NCI-H2227 (cell line): Measurements from ENCODE around the gene ANKRD12.
"Not testable (repeated sequence)": the region's sequence is repeated elsewhere in the genome, so short reads cannot be mapped to it uniquely, and the experiment has no call there.

ENCODE experiments used
- DNase-seq: peaks from one replicate; lab custom pipeline; 2025; ENCODE audit not compliant: unreplicated experiment; lab: John Stamatoyannopoulos, UW

ANKRD12 gene

DNA sequence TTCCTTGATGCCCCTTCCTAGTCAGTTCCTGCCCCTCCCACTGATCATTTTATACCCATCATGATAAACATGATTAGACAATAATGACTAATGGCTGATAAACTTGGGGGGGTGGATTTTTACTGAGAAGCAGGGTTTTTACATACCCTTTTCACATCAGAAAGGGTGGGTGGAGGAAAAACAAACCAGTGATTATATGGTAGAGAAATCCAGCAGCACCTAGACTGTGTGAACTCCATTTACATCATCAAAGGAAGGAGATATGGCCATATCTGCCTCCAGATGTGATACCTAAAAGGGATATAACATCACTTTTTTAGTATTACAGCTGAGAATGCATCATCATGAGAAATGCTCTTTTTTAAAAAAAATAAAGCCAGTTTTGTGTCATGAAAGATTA lies 89.9 kb downstream of the ANKRD12 start:
- DNase-seq, result no peak

DNA sequence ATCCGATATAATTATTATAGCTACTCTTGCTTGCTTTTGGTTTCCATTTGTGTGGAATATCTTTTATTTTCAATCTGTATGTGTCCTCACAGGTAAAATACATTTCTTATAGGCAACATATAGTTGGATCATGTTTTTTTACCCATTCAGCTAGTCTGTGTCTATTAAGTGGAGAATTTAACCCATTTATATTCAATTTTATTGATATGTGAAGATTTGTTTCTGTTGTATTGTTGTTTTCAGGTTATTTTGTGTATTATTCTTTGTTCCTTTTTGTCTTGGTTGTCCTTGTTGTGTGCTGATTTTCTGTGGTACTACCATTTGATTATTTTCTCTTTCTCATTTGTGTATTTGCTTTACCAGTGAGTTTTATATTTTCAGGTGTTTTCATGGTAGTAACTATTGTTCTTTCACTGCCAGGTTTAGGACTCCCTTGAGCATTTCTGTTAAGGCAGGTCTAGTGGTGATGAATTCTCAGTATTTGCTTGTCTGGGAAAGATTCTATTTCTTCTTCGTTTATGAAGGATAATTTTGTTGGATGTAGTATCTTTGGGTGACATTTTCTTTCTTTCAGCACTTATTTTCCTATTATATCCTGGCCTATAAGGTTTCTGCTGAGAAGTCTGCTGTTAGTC lies 95.4 kb downstream of the ANKRD12 start:
- DNase-seq, result no peak

DNA sequence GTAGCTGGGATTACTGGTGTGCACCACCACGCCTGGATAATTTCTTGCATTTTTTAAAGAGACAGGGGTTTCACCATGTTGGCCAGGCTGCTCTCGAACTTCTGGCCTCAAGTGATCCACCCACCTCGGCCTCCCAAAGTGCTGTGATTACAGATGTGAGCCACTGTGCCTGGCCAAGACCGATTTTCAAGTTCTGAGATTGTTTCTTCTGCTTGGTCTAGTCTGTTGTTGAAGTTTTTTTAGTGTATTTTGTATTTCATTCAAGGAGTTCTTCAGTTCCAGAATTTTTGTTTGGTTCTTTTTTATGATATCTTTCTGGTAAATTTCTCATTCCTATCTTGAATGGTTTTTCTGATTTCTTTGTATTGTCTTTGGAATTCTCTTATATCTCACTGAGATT lies 96.4 kb downstream of the ANKRD12 start:
- DNase-seq, result no peak

DNA sequence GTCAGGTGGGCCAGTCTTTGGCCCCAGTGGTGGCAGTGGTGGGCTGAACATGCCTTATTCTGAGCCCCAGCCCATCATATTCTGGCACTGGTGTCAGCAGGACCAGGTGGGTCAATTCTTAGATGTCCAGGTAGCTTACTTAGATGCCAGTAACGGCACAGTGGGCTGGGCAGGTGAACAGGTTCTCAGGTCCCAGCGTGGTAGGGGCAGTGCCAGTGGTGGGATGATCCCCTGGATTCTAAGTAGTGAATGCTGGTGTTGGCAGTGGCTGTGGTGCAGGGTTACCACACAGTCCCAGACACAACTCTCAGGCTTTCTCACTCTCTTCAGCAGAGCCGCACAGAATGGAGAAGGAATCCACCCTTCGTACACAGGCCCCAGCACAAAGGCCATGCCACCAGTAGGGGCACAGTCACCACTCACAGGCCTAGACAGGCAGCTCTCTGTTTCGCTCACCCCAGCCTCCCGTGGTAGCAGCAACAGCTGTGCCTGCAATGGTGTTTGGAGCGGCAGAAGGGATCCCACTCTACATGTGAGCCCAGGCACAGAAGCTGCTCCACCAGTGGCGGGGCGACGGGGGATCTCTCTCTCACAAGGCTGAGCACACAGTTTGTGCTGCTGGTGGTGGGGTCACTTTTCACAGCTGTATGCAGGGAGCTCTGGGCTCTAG lies 97.3 kb downstream of the ANKRD12 start:
- no peak for DNase-seq

DNA sequence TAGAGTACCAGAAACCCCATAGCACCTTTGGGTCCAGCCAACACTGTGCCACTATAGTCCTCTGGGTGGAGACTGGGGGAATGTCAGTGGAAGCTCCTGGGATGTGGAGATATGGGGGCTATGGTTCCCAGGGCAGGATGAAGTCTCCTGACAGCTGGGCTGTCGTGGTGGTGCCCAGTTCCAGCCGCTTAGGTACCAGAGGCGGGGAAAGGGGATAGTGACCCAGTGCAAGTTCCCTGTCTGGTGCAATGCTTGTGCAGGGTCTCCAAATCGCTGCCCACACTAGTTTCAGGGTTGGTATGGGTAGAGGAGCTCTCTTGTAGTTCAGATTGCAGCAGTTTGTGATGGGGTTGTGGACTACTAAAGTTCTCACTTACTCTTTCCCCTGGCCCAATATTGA lies 97.9 kb downstream of the ANKRD12 start:
- DNase-seq, result no peak

DNA sequence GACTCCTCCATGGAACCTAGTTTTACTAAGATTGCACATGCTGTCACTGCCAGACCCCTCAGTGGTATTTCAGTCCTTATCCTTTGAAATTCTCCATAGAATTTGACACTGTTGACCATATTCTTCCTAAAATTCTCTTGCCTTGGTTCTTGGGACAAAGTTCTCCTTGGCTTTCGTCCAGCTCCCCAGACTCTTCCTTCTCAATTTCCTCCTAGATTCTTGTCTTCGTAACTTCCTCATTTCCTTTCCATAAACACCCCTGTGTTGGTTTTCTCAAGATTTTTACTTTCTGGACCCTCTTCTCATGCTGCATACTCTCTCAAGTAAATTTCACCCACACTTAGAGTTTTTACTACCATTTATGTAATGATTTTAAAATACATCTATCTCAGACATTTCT lies 101.4 kb downstream of the ANKRD12 start:
- no peak for DNase-seq

DNA sequence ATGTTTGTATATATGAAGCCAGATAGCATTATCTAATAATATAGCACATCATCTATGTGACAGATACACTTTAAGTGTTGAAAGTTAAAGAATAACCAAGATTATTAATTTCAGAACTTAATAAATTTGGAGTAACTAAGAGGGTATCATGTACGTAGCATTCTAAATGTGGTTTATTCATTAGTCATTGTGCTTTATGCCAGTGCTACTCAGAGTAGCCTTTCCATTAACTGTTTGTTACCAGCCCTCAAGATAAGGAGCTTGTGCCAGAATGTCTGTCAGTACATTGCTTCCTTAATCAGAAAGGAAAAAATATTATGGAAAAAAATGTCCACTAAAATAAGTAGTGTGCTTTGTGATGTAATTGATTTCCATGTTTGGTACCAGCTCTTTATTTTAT lies 103.1 kb downstream of the ANKRD12 start:
- no peak for DNase-seq

DNA sequence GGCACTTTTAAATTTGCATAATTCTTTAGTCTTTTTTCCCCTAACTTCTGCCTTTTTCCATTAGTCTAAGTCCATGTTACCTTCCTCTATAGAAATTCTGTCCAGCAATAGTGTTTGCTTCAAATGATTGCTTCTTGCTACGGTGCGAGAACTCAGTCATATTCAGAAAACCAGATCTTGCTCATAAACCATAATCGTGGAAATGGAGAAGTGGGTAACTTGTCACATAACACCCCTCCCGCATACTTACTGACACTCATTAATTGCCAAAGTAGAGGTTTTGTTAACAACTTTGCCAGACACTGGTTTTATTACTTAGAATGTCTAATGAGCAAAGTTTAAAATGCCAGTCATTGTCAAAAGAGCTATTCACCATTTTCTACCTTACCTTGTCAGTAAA lies 103.7 kb downstream of the ANKRD12 start:
- DNase-seq, result no peak

DNA sequence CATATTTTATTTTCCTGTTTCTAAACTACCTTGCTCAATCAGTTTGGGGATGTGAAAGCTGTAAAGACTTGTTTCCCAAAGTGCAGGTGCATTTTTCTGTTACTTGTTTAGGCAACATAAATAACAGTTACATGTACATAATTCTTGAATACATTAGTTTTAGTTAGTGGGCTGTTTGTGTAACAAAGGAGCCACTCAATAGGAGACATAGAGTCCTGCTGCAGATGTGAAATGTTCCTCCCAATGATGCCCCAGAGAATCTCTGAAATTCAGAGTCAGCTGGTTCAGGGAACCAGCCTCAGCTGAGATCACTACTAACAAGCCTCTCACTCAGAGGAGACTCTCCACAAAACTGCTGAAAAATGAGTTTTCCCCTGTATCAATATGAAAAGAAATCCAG lies 106.4 kb downstream of the ANKRD12 start:
- no peak for DNase-seq

DNA sequence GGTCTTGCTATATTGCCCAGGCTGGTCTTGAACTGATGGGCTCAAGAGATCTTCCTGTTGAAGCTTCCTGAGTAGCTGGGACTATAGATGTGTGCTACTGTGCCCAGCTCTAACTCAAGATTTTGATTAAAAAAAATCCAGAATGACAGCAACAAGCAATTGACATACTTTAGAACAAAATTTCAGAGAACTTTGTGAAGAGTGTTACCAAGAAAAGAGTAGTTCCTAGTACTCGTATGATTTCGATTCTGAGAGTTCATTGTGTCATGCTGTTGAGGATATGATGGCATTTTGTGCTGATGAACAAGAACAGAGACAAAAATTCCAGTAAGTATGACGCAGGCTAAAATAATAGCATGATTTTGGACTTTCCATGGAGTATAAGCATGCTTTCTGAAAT lies 107.8 kb downstream of the ANKRD12 start:
- DNase-seq, result no peak

DNA sequence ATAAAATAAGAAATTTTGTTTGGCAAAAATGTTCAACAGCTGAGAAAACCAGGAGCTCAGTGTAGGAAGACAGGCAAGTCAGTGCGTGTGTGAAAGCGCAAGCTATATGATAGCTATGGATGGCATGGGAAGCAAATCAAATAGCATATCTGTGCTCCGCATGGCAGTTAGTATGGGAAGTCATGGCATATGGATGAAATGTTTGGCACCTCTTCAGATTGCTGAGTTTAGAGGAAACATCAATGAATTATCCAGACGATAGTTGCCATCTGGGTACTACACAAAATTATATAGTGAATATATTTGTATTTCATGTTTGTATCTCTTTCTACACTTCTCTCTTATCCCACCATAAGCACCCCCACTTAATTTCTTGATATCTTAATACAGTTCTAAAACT lies 112.1 kb downstream of the ANKRD12 start:
- no peak for DNase-seq

DNA sequence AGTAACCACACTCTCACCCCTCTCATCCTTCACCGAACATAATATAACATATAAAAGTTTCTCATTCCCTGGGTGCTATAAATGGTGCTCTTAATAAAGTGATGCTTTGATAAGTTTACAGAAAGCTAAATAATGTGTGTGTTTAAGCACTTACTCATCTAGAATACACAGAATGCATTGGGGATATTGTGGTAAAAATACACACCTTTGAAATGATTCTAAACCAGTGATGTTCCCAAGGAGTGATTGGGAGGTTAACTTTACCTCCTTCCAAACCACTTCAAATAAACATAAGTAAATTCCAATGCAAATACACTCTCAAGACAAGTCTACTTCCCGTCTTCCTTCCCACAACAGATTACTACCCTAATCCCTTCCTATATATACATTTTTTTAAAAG lies 112.7 kb downstream of the ANKRD12 start:
- DNase-seq, result no peak

DNA sequence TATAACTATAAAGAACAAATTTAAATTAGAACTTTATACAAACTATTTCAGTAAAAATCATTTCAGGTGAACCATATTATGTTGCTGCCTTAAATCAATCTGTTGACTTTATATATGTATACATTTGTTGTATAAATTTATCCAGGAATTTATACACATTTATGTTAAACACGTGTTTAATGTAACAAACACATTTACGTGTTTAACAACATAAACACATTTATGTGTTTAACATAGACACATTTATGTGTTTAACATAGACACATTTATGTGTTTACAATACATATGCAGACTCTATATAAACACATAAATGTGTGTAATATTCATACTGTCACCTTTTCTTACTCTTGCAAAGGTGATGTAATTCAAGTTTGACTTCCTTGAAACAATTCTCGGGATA lies 122.6 kb downstream of the ANKRD12 start:
- no peak for DNase-seq

DNA sequence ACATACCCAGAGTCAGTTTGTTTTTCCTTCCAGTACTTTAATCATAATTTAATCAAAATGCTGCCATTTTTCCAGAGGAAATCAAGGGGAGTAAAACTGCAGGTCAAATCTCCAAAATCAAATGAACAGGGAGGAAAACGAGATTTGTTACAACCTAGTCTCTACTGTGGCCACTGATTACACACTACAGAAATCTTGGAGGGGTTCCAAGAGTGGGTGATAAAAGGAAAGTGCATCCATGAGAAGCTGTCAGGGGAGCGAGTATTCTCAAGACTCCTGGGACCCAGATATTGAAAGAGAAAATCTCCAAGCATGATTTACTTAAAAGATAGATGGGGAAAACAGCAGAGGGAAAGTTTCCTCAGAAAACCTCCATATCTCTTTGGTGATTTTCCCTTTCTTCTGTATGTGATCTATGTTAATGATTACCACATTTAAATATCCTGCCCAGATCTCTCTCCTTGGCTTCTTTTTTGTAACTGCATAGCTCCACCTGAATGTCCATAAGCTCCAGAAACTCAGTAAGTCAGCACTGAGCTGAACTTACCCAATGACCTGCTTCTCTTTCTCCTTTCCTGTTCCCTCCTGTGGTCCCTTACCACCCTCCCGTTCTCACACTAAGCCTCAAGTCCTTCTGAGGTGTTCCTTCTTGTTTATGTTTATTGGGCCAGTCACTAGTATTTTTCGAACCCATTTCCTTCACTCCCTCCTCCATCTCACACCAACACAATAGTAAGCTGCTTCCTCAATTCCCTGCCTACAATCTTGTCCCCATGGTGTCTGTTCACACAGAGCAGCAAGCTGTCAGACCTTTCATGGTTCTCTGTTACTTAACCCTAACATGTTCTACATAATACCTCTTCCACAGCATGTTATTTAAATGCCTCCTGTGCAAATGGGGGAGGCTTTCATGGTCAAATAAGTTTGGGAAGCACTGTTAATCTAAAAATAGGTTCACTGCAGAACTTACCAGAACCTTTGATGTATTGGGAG lies 124.1 kb downstream of the ANKRD12 start:
- DNase-seq, result no peak

DNA sequence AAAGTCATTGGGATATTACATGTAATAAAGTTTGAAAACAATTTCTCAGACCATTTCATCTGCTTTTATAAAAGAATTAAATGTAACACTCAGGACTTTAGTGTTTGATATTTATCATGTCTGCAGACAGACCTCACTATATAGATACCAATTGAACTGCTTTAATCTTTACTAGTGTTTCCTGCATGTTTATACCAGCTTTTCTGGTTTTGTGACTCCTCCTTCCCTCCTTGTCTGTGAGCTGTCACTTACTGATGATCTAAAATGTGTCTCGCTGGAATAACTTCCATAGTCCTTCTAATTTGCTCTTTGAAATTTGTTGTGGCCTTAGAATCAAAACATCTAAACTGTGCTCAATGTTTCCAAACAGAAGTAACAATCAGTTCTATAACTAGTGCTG lies 126.7 kb downstream of the ANKRD12 start:
- DNase-seq, result no peak

DNA sequence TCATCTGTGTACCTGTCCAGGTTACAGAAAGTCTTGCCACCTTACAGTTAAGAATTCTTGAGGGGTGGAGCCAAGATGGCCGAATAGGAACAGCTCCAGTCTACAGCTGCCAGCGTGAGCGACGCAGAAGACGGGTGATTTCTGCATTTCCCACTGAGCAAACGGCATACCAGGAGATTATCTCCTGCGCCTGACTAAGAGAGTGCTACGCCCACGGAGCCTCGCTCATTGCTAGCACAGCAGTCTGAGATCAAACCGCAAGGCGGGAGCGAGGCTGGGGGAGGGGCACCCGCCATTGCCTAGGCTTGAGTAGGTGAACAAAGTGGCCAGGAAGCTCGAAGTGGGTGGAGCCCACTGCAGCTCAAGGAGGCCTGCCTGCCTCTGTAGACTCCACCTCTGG lies 128.2 kb downstream of the ANKRD12 start:
- not testable (repeated sequence) for DNase-seq

DNA sequence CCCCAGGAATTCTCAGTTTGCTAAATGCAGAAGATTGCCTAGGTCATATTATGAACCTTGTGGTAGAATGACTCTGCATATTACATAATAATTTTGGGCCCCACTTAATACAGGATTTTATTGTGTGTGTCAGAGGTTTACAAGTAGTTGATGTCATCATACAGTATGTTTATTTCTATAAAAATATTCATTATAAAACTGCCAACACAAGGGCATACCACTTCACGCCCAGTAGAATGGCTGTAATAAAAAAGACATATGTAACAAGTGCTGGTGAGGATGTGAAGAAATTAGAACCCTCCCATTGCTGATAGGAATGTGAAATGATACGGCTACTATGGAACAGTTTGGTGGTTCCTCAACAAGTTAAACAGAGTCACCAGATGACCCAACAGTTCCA lies 136.6 kb downstream of the ANKRD12 start:
- DNase-seq, result no peak

DNA sequence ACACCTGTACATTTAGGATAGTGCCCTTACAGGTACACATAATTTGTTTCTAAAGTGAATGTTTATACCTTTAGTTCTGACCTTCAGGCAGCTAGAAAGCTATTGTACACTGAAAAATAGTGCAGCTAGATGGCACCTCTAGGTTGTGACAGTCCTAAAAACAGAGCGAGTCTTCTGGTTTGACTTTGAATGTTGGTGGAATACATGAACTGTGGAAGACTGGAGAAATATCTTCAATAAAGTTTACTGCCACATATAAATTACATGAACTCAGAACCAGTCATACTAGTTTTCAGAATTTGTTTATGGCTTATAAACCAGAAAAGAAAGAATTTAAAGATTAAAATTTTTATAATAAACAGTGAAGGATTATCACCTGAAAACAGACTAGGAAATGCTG lies 139.3 kb downstream of the ANKRD12 start:
- no peak for DNase-seq

DNA sequence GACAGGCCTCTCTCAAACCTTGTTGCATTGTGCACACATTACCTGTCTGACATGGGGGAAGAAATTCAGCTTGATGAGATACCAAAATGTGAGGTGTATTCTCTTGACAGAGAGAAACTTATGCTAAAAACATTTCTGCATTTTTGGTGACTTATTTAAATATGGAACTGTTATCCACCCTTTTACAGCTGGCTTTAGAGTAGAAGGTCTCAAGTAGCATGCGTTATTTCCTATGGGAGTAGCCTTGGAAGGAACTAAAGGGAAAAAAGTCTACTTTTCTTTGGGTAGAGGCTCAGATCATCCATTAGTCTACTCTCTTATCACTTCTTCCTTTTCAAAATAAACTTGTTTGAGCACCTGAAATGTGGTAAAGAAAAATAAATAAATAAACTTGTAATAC lies 141.4 kb downstream of the ANKRD12 start:
- no peak for DNase-seq

DNA sequence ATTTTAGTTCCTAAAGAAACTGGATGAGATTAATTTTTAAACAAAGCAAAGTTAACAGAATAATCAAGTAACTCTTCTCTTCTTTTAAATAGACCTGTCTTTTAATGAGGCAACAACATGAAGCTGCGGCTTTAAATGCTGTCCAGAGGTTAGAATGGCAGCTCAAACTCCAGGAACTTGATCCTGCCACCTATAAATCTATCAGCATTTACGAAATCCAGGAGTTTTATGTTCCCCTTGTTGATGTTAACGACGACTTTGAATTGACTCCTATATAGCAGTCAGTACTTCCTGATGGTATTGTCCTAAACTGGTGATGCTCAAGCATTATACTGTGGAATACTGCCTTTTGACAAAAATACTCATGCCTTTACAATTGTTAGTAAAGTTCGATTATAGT lies 144.3 kb downstream of the ANKRD12 start:
- no peak for DNase-seq

DNA sequence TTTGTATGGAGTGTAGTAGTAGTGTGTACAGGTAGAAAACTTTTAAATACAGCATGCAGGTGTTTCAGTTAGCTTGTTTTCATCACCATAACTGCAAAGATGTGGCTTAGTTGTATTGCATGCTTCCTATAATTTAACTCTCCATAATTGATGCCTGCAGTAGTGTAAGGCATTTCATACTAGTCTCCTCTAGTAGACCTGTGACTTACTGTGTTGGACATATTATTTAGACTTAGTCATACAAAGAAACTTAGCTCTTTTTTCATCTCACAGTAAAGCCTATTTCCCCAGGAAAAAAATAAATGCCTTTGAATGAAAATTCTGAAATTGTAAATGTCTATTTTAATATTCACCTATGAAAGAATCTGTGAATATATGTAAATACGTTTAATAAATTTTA lies 145.2 kb downstream of the ANKRD12 start:
- no peak for DNase-seq

DNA sequence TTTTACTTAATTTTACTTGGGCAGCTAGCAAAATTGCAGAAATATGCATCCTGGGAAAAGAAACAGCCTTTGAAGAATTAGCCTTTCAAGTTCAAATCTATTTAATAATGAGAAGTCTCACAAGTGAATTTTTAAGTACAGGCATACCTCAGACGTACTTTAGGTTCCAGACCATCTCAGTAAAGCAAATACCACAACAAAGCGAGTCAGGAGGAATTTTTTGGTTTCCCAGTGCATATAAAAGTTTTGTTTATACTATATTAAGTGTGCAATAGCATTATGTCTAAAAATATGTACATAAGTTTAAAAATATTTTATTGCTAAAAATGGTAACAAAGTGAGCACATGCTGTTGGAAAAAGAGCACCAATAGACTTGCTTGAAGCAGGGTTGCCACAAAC lies 147.2 kb downstream of the ANKRD12 start:
- no peak for DNase-seq
